ENCODE measurements around the gene VEZT. TPM values are rescaled to one million over a fixed set of nuclear protein-coding genes. Genes with fewer than 3 reads are reported as not detected.
"Not testable (repeated sequence)": the region's sequence is repeated elsewhere in the genome, so short reads cannot be mapped to it uniquely, and the experiment has no call there.

The VEZT gene
- total RNA-seq, 4 donors from 2014 or later: 55.2 to 130 (median 85.5) TPM

DNA sequence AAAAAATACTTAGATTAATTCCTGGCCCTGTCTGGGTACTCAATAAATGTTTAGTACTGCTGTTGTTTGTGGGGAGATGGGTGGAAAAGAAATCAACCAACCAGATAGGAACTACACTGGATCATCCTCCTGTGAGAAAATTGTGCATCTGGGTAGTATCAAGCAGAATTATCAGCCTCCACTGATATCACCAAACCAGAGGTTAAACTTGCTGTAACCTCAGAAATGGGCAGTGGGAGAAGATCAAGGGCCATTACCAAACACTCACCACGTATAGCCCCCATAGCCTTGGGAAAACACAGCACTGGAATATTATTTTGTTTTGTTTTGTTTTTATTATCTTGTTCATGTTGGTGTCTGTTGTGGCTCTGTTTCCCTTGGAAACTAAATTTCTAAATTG lies 19.7 kb downstream of the VEZT start:
- WGBS, 2 donors (ENCODE audit: low coverage in 1 of 2): 50 to 80% methylated on average over 1 of the region's 1 CpG
- H3K27ac ChIP-seq: no peak overlapping the region
- H3K36me3 ChIP-seq: peaks cover 0 to 8% (median 0%) of the 10 kb centered on the region in 4 donors
- in situ Hi-C loops (cut with MboI; ENCODE audit: low pct_ligation_motif_present in 1 of 4, low pct_unique_long_range_greater_than_20kb in 1 of 4, low sequenced_read_pairs in 3 of 4) (no loop called here), intact Hi-C loops (cut with DNase I; ENCODE audit: low total_unique reads) (no loop called here)
- peaks cover 0 to 21% (median 0%) of the 10 kb centered on the region in 4 donors for H3K4me1 ChIP-seq
- TF ChIP-seq POLR2A (IDR thresholded peaks at IDR 0.05): no peak
- TF ChIP-seq, protein P1, sequence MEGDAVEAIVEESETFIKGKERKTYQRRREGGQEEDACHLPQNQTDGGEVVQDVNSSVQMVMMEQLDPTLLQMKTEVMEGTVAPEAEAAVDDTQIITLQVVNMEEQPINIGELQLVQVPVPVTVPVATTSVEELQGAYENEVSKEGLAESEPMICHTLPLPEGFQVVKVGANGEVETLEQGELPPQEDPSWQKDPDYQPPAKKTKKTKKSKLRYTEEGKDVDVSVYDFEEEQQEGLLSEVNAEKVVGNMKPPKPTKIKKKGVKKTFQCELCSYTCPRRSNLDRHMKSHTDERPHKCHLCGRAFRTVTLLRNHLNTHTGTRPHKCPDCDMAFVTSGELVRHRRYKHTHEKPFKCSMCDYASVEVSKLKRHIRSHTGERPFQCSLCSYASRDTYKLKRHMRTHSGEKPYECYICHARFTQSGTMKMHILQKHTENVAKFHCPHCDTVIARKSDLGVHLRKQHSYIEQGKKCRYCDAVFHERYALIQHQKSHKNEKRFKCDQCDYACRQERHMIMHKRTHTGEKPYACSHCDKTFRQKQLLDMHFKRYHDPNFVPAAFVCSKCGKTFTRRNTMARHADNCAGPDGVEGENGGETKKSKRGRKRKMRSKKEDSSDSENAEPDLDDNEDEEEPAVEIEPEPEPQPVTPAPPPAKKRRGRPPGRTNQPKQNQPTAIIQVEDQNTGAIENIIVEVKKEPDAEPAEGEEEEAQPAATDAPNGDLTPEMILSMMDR (IDR thresholded peaks at IDR 0.05): no peak
- no peak for TF ChIP-seq EP300 (IDR thresholded peaks at IDR 0.05; ENCODE audit: low read depth)
- TF ChIP-seq POLR2AphosphoS5 (IDR thresholded peaks at IDR 0.05): no peak
- no peak overlapping the region for H3K4me3 ChIP-seq
- no peaks in the 10 kb centered on the region for H3K9me3 ChIP-seq
- H3K27me3 ChIP-seq: no peaks in the 10 kb centered on the region
- DNase-seq: no peak

DNA sequence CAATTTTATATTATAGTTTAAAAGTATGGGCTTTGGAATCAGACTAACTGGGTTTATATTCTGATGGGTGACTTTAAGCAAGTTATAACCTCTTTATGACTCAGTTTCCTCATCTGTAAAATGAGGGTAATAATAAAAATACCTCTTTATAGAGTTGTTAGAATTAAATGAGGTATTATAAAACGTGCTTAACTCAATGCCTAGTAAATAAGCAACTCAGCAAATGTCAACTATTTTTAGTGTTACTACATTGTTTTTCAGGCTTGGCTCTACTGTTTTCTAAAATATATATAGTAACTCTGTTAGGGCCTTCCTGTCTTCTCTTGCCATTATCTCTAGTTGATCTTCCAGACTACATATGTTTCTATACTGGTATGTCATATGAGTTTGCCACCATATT lies 20.5 kb downstream of the VEZT start:
- in situ Hi-C loops (cut with MboI; ENCODE audit: low pct_ligation_motif_present in 1 of 4, low pct_unique_long_range_greater_than_20kb in 1 of 4, low sequenced_read_pairs in 3 of 4): no loop called here
- no peaks in the 10 kb centered on the region for H3K9me3 ChIP-seq
- H3K4me1 ChIP-seq: peaks cover 0 to 16% (median 0%) of the 10 kb centered on the region in 4 donors
- 53 to 81% methylated on average over 1 of the region's 1 CpG for WGBS, 2 donors (ENCODE audit: low coverage in 1 of 2)
- H3K36me3 ChIP-seq: peaks cover 0 to 13% (median 0%) of the 10 kb centered on the region in 4 donors
- no peak overlapping the region for H3K4me3 ChIP-seq
- TF ChIP-seq, protein P1 (IDR thresholded peaks at IDR 0.05): no peak
- TF ChIP-seq EP300 (IDR thresholded peaks at IDR 0.05; ENCODE audit: low read depth): no peak
- no peak for TF ChIP-seq POLR2A (IDR thresholded peaks at IDR 0.05)
- intact Hi-C loops (cut with DNase I; ENCODE audit: low total_unique reads): no loop called here
- no peak for DNase-seq
- H3K27ac ChIP-seq: no peak overlapping the region
- no peaks in the 10 kb centered on the region for H3K27me3 ChIP-seq

GRCh38 chr12:95239216-95239615 lies 21.6 kb downstream of the VEZT start:
- H3K9me3 ChIP-seq: no peaks in the 10 kb centered on the region

DNA sequence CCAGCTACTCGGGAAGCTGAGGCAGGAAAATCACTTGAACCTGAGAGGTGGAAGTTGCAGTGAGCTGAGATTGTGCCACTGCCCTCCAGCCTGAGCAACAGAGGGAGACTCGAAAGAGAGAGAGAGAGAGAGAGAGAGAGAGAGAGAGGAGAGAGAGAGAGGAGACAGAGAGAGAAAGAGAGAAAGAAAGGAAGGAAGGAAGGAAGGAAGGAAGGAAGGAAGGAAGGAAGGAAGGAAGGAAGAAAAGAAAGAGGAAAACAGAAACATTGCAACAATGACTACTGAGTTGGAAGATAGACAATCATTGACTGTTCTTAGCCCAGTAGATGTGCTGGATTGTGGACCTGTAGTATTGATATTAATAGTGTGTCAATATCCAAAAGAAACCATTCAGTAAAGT lies 22.2 kb downstream of the VEZT start:
- H3K4me3 ChIP-seq; in situ Hi-C loops (cut with MboI; ENCODE audit: low pct_ligation_motif_present in 1 of 4, low pct_unique_long_range_greater_than_20kb in 1 of 4, low sequenced_read_pairs in 3 of 4); intact Hi-C loops (cut with DNase I; ENCODE audit: low total_unique reads); H3K36me3 ChIP-seq; DNase-seq; H3K9me3 ChIP-seq; H3K27ac ChIP-seq; H3K27me3 ChIP-seq: not testable (repeated sequence)
- WGBS, 2 donors (ENCODE audit: low coverage in 1 of 2): 89 to 100% methylated on average over 1 to 2 of the region's 2 CpGs
- peaks cover 0 to 16% (median 0%) of the 10 kb centered on the region in 4 donors for H3K4me1 ChIP-seq

More at GRCh38 chr12:95239216-95239615, 21.6 kb downstream of the VEZT start:
- TF ChIP-seq POLR2A (IDR thresholded peaks at IDR 0.05): no peak
- TF ChIP-seq, protein P1 (IDR thresholded peaks at IDR 0.05): no peak
- no peak for TF ChIP-seq EP300 (IDR thresholded peaks at IDR 0.05; ENCODE audit: low read depth)
- TF ChIP-seq POLR2AphosphoS5 (IDR thresholded peaks at IDR 0.05): no peak
- in situ Hi-C loops (cut with MboI; ENCODE audit: low pct_ligation_motif_present in 1 of 4, low pct_unique_long_range_greater_than_20kb in 1 of 4, low sequenced_read_pairs in 3 of 4) (no loop called here), intact Hi-C loops (cut with DNase I; ENCODE audit: low total_unique reads) (no loop called here)
- Histone ChIP-seq H3K27me3 (no peaks in the 10 kb centered on the region), H3K27ac (no peak overlapping the region), H3K36me3 (peaks cover 0 to 13% (median 0%) of the 10 kb centered on the region in 4 donors), H3K4me1 (peaks cover 0 to 16% (median 0%) of the 10 kb centered on the region in 4 donors), H3K4me3 (no peak overlapping the region)
- DNase-seq: no peak

DNA sequence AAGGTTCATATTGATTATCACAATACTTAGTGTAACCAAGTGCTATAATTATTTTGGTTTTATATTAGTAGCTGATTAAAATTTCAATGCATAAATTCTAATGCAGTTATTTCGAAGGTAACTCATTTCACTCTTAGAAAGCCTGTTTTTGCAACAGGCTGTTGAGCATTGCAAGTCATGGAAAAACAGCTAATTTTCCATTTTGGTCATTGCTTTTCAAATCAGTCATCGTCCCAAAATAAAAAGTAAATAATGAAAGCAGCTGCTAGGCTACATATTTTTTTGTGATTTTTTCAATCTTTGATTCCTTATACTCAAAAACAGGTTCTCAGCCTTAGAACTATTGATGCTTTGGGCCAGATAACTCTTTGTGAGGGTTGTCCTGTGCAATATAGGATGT lies 22.9 kb downstream of the VEZT start:
- peaks cover 0 to 9% (median 0%) of the 10 kb centered on the region in 4 donors for H3K36me3 ChIP-seq
- DNase-seq: no peak
- TF ChIP-seq, protein P1 (IDR thresholded peaks at IDR 0.05): no peak
- TF ChIP-seq POLR2AphosphoS5 (IDR thresholded peaks at IDR 0.05) (no peak), POLR2A (IDR thresholded peaks at IDR 0.05) (no peak), EP300 (IDR thresholded peaks at IDR 0.05; ENCODE audit: low read depth) (no peak)
- H3K27ac ChIP-seq: no peak overlapping the region
- peaks cover 0 to 16% (median 0%) of the 10 kb centered on the region in 4 donors for H3K4me1 ChIP-seq
- intact Hi-C loops (cut with DNase I; ENCODE audit: low total_unique reads) (no loop called here), in situ Hi-C loops (cut with MboI; ENCODE audit: low pct_ligation_motif_present in 1 of 4, low pct_unique_long_range_greater_than_20kb in 1 of 4, low sequenced_read_pairs in 3 of 4) (no loop called here)
- H3K4me3 ChIP-seq: no peak overlapping the region
- no peaks in the 10 kb centered on the region for H3K27me3 ChIP-seq
- WGBS, 2 donors (ENCODE audit: low coverage in 1 of 2): 61 to 71% methylated on average over 2 of the region's 2 CpGs
- no peaks in the 10 kb centered on the region for H3K9me3 ChIP-seq

DNA sequence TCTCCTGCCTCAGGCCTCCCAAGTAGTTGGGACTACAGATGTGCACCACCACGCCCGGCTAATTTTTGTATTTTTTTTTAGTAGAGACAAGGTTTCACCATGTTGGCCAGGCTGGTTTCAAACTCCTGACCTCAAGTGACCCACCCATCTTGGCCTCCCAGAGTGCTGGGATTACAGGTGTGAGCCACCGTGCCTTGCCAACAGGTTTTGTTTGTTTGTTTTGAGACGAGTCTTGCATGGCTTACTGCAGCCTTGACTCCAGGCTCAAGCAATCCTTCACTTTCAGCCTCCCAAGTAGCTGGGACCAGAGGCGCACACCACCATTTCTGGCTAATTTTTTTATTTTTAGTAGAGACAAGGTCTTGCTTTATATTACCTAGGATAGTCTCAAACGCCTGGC lies 23.5 kb downstream of the VEZT start:
- H3K9me3 ChIP-seq; intact Hi-C loops (cut with DNase I; ENCODE audit: low total_unique reads); H3K4me3 ChIP-seq; H3K27ac ChIP-seq; DNase-seq; H3K36me3 ChIP-seq; H3K27me3 ChIP-seq; in situ Hi-C loops (cut with MboI; ENCODE audit: low pct_ligation_motif_present in 1 of 4, low pct_unique_long_range_greater_than_20kb in 1 of 4, low sequenced_read_pairs in 3 of 4): not testable (repeated sequence)
- WGBS, 2 donors (ENCODE audit: low coverage in 1 of 2): 84 to 100% methylated on average over 2 to 6 of the region's 6 CpGs
- H3K4me1 ChIP-seq: peaks cover 0 to 19% (median 0%) of the 10 kb centered on the region in 4 donors

Data from transverse colon (tissue), 4 donors.